Panc1 (cell line): Measurements from ENCODE around the gene UTF1. TPM values are rescaled to one million over a fixed set of nuclear protein-coding genes. Genes with fewer than 3 reads are reported as not detected.

Experiments
- ATAC-seq: fragments of 200-7000 bp; cut with Tn5 transposase; 2 replicates; pipeline ENCODE4 v1.9.1; 2020; ENCODE audit warnings: mild to moderate bottlenecking, moderate library complexity
- BruUV-seq: library from RNA; stranded (reverse); fragments of 400-500 nt; replicated peaks from 2 replicates; lab custom pipeline; 2021; lab: Mats Ljungman, UMichigan
- CTCF ChIA-PET: fragments of 300-600 bp; sonication (Branson Sonifier 250); formaldehyde crosslinking; loops from one replicate; lab custom pipeline; 2022; ENCODE audit warnings: antibody characterized with exemption; lab: Charles Lee
- POLR2A ChIA-PET: fragments of 300-600 bp; sonication (Branson Sonifier 250); formaldehyde crosslinking; loops from one replicate; lab custom pipeline; 2022; ENCODE audit warnings: antibody characterized with exemption; lab: Charles Lee
- DNase-seq: peaks from one replicate; pipeline ENCODE4 v3.0.0-alpha.2; 2010; ENCODE audit warnings: low read depth, low spot score
- H3K27ac ChIP-seq: 2 replicates; pipeline ENCODE4 v1.5.1; 2011; ENCODE audit warnings: mild to moderate bottlenecking, low read length, inconsistent platforms
- H3K27me3 ChIP-seq: fragments of 200-500 bp; sonication (Bioruptor generic); 2 replicates; pipeline ENCODE4 v1.6.0; 2014; ENCODE audit warnings: low read length, inconsistent platforms; ENCODE audit not compliant: control insufficient read depth, insufficient read depth
- H3K36me3 ChIP-seq: fragments of 200-500 bp; sonication (Bioruptor generic); 2 replicates; pipeline ENCODE4 v1.5.1; 2014; ENCODE audit warnings: inconsistent platforms, mild to moderate bottlenecking, low read length, moderate library complexity; ENCODE audit not compliant: control insufficient read depth, insufficient read depth
- H3K4me1 ChIP-seq: 2 replicates; pipeline ENCODE4 v1.5.1; 2011; ENCODE audit warnings: inconsistent platforms, mild to moderate bottlenecking, low read length, moderate library complexity; ENCODE audit not compliant: control insufficient read depth, insufficient read depth
- H3K4me3 ChIP-seq, 2 experiments: 2 replicates each; pipeline ENCODE4 v1.5.1; 2011 to 2012; ENCODE audit warnings: low read depth in 2 of 2, low read length in 2 of 2, mild to moderate bottlenecking in 2 of 2, inconsistent platforms in 1 of 2, moderate library complexity in 1 of 2
- H3K9me3 ChIP-seq: fragments of 200-500 bp; sonication (Bioruptor generic); 2 replicates; pipeline ENCODE4 v1.5.1; 2014; ENCODE audit warnings: low read depth, mild to moderate bottlenecking, inconsistent platforms, low read length, moderate library complexity; ENCODE audit not compliant: control insufficient read depth, insufficient read depth
- POLR2AphosphoS5 ChIP-seq: IDR thresholded peaks from 2 replicates; pipeline ENCODE4 v1.6.1; 2012; ENCODE audit warnings: mild to moderate bottlenecking, low read depth, low read length, moderate library complexity
- SIN3A ChIP-seq: IDR thresholded peaks from 2 replicates; pipeline ENCODE4 v1.6.1; 2012; ENCODE audit warnings: low read depth, mild to moderate bottlenecking, low read length, moderate library complexity, borderline replicate concordance; ENCODE audit not compliant: insufficient read depth
- TCF7L2 ChIP-seq: IDR thresholded peaks from 2 replicates; pipeline ENCODE4 v1.6.1; 2011; ENCODE audit warnings: mild to moderate bottlenecking, low read depth, low read length, inconsistent platforms
- in situ Hi-C: cut with HindIII; loops from 2 replicates; pipeline ENCODE4 v1.10.0; 2016; ENCODE audit warnings: low sequenced_read_pairs, low pct_unique_long_range_greater_than_20kb
- intact Hi-C: fragments of 100-400 bp; cut with micrococcal nuclease; formaldehyde crosslinking; loops from one replicate; pipeline ENCODE4 v1.10.0; 2022; ENCODE audit not compliant: unreplicated experiment
- total RNA-seq: library from RNA; stranded (reverse); gene quantifications from one replicate; pipeline ENCODE4 v1.2.1, GENCODE V29; 2021; ENCODE audit not compliant: unreplicated experiment
- TF ChIP-seq, protein P1 (sequence below), 2 experiments: IDR thresholded peaks; 2 replicates each; pipeline ENCODE4 v1.6.1; 2011 to 2012; ENCODE audit warnings: low read depth in 2 of 2, control low read depth in 1 of 2, low read length in 1 of 2, mild to moderate bottlenecking in 1 of 2, moderate library complexity in 1 of 2; ENCODE audit not compliant: insufficient read depth in 1 of 2
- TF ChIP-seq, protein P2 (sequence below): fragments of 450-650 bp; IDR thresholded peaks from 2 replicates; pipeline ENCODE4 v1.5.1; 2017; ENCODE audit warnings: mild to moderate bottlenecking

The UTF1 gene
- total RNA-seq, 1 experiment from 2014 or later = not detected

DNA sequence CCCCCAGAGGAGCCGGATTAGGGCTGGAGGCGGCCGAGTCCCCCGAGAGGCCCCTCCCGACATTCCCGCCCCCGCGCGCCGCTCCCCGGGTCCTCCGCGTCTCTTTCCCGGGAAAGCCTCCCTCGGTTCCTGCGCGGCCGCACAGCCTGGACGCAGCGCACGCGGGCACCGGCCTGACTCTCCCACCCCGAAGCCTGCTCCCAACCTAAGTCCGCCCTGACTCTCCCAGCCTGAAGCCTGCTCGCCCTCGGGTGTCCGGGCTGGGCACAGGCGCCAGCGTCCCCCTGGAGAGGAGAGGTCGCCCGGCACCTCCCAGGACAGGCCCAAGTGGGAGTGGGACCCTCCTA is 7.2 kb downstream of the UTF1 start:
- BruUV-seq = no TSS peak
- intact Hi-C loops = no loop called here
- peaks cover 4% of the 10 kb centered on the region; the same call in 1 of the 2 replicates for H3K27me3 ChIP-seq

DNA sequence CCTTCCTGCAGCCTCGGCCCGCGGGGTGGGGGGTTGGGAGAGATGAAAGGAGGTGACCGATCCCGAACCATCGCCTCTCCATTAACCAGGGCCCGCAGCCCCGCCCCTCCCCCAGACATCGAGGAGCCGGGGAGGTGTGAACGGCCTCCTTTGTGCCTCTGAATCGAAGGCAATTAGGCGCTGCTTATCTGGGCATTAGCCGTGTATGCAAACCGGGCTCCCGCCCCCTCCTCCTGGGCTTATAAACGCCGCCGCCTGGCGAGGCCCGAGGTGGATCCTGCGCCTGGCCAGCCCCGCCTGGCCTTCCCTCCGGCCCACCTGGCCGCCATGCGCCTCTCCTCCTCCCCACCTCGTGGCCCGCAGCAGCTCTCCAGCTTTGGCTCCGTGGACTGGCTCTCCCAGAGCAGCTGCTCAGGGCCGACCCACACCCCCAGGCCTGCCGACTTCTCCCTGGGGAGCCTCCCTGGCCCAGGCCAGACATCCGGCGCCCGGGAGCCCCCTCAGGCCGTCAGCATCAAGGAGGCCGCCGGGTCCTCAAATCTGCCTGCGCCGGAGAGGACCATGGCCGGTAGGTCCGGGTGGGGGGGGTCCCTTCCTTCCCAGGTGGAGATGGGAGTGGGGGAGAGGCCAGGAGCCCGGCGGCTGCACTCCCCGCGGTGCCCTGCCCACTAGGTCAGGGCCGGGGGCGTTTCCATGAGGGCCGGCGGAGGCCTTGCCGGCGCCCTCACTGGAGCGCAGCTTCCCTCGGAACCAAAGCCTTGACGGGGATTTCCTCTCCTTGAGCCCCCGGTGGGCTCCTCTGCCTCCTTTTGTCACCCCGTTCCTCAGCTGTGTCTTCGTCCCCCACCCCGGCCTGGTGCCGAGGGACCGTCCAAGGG is 7.8 kb downstream of the UTF1 start, which contains the start of gene VENTX:
Gene VENTX, plus strand, starts transcription at position 268 of the 878 bp plus-strand sequence. Its CDS starts 60 bp downstream, at position 328.
- Histone ChIP-seq H3K27me3 (peaks cover 4% of the 10 kb centered on the region; the same call in 1 of the 2 replicates), H3K27ac (no peak within 1 kb of the TSS), H3K36me3 (no peaks in the 10 kb centered on the region), H3K4me1 (no peaks in the 10 kb centered on the region), H3K4me3 (peak within 1 kb of the TSS; percentile 26 to 36), H3K9me3 (no peaks in the 10 kb centered on the region)
- DNase-seq (no peak), ATAC-seq (peak; percentile 15)
- ChIA-PET POLR2A (interaction anchor here (0.7 kb wide), 1 partner anchor 13 kb away, joined by 9 read pairs; no protein-coding TSS in a partner anchor), CTCF (no interaction called here)
- intact Hi-C loops = no loop called here
- TF ChIP-seq, protein P1, sequence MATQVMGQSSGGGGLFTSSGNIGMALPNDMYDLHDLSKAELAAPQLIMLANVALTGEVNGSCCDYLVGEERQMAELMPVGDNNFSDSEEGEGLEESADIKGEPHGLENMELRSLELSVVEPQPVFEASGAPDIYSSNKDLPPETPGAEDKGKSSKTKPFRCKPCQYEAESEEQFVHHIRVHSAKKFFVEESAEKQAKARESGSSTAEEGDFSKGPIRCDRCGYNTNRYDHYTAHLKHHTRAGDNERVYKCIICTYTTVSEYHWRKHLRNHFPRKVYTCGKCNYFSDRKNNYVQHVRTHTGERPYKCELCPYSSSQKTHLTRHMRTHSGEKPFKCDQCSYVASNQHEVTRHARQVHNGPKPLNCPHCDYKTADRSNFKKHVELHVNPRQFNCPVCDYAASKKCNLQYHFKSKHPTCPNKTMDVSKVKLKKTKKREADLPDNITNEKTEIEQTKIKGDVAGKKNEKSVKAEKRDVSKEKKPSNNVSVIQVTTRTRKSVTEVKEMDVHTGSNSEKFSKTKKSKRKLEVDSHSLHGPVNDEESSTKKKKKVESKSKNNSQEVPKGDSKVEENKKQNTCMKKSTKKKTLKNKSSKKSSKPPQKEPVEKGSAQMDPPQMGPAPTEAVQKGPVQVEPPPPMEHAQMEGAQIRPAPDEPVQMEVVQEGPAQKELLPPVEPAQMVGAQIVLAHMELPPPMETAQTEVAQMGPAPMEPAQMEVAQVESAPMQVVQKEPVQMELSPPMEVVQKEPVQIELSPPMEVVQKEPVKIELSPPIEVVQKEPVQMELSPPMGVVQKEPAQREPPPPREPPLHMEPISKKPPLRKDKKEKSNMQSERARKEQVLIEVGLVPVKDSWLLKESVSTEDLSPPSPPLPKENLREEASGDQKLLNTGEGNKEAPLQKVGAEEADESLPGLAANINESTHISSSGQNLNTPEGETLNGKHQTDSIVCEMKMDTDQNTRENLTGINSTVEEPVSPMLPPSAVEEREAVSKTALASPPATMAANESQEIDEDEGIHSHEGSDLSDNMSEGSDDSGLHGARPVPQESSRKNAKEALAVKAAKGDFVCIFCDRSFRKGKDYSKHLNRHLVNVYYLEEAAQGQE (IDR thresholded peaks at IDR 0.05; ENCODE audit: insufficient read depth in 1 of 2, low read depth in 2 of 2, low read length in 1 of 2) = no peak
- TF ChIP-seq TCF7L2 = peak; percentile 74
- TF ChIP-seq POLR2AphosphoS5 = no peak
- in situ Hi-C loops = no loop called here
- BruUV-seq = no TSS peak

More for the DNA sequence above, 7.2 kb downstream of the UTF1 start:
- Histone ChIP-seq H3K4me1 (no peaks in the 10 kb centered on the region), H3K4me3 (peak overlapping the region; percentile 26 to 36), H3K9me3 (no peaks in the 10 kb centered on the region), H3K27ac (no peak overlapping the region), H3K36me3 (no peaks in the 10 kb centered on the region)
- TF ChIP-seq, protein P1 (IDR thresholded peaks at IDR 0.05; ENCODE audit: insufficient read depth in 1 of 2, low read depth in 2 of 2, low read length in 1 of 2) = no peak
- TF ChIP-seq, protein P2, sequence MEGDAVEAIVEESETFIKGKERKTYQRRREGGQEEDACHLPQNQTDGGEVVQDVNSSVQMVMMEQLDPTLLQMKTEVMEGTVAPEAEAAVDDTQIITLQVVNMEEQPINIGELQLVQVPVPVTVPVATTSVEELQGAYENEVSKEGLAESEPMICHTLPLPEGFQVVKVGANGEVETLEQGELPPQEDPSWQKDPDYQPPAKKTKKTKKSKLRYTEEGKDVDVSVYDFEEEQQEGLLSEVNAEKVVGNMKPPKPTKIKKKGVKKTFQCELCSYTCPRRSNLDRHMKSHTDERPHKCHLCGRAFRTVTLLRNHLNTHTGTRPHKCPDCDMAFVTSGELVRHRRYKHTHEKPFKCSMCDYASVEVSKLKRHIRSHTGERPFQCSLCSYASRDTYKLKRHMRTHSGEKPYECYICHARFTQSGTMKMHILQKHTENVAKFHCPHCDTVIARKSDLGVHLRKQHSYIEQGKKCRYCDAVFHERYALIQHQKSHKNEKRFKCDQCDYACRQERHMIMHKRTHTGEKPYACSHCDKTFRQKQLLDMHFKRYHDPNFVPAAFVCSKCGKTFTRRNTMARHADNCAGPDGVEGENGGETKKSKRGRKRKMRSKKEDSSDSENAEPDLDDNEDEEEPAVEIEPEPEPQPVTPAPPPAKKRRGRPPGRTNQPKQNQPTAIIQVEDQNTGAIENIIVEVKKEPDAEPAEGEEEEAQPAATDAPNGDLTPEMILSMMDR = no peak
- TF ChIP-seq SIN3A (no peak), POLR2AphosphoS5 (no peak), TCF7L2 (no peak)
- ChIA-PET CTCF (no interaction called here), POLR2A (no interaction called here)
- in situ Hi-C loops = no loop called here
- DNase-seq (no peak), ATAC-seq (peak; percentile 79)
